Testis (tissue), 3 donors: ENCODE data around the gene FOCAD. TPM values are rescaled to one million over a fixed set of nuclear protein-coding genes. Genes with fewer than 3 reads are reported as not detected.

Experiments
- DNase-seq: peaks from one replicate; pipeline ENCODE4 v3.0.0-alpha.2; 2019
- H3K27ac ChIP-seq, 2 donors: fragments of 200-600 bp; sonication (generic); one replicate each; pipeline ENCODE4 v1.5.1; 2019
- H3K27me3 ChIP-seq: fragments of 200-600 bp; sonication (generic); one replicate; pipeline ENCODE4 v1.5.1; 2019
- H3K36me3 ChIP-seq: fragments of 200-600 bp; sonication (generic); one replicate; pipeline ENCODE4 v1.5.1; 2017; ENCODE audit warnings: low read depth; ENCODE audit errors: missing control alignments
- H3K4me1 ChIP-seq: fragments of 200-600 bp; sonication (generic); one replicate; pipeline ENCODE4 v1.5.1; 2019
- H3K4me3 ChIP-seq, 2 donors: fragments of 200-600 bp; sonication (generic); one replicate each; pipeline ENCODE4 v1.5.1; 2017 to 2019
- H3K9me3 ChIP-seq: fragments of 200-600 bp; sonication (generic); one replicate; pipeline ENCODE4 v1.5.1; 2017
- POLR2A ChIP-seq: fragments of 450-650 bp; IDR thresholded peaks from one replicate; pipeline ENCODE4 v1.6.1; 2017; ENCODE audit warnings: antibody characterized with exemption, mild to moderate bottlenecking, moderate library complexity
- WGBS, 2 donors: methylation state at CpG; one replicate each; pipeline ENCODE4 v1.1.5; 2018; 5-methylcytosine and 5-hydroxymethylcytosine counted together
- intact Hi-C: fragments of 100-400 bp; cut with DNase I; formaldehyde crosslinking; loops from one replicate; pipeline ENCODE4 v1.15.1; 2023; ENCODE audit warnings: low total_unique reads
- polyA plus RNA-seq: library from polyadenylated mRNA; stranded (reverse); fragments of 350-450 nt; fragmentation: Illumina TruSeq; extraction: RNeasy Lipid Tissue Mini Kit (QIAGEN cat#74804); gene quantifications from one replicate; pipeline ENCODE4 v1.2.3, GENCODE V29; 2014; ENCODE audit warnings: low read depth, low replicate concordance; ENCODE audit not compliant: insufficient read depth
- total RNA-seq, 2 donors: library from RNA; depleted of rRNA; stranded (reverse); fragments of >200 nt; gene quantifications; one replicate each; pipeline ENCODE4 v1.2.3, GENCODE V29; 2016
- TF ChIP-seq, protein P1 (sequence below), 3 experiments: fragments of 450-650 bp in 2 of 3; fragments of 200-600 bp in 1 of 3; sonication (generic) in 1 of 3; IDR thresholded peaks; one replicate each; pipeline ENCODE4 v1.5.1; 2016 to 2019; ENCODE audit warnings: antibody characterized with exemption in 3 of 3, mild to moderate bottlenecking in 2 of 3, moderate library complexity in 1 of 3

FOCAD gene
- total and polyA plus RNA-seq, 3 donors from 2014 or later, result 26.6 to 45.4 (median 38.7) TPM

DNA sequence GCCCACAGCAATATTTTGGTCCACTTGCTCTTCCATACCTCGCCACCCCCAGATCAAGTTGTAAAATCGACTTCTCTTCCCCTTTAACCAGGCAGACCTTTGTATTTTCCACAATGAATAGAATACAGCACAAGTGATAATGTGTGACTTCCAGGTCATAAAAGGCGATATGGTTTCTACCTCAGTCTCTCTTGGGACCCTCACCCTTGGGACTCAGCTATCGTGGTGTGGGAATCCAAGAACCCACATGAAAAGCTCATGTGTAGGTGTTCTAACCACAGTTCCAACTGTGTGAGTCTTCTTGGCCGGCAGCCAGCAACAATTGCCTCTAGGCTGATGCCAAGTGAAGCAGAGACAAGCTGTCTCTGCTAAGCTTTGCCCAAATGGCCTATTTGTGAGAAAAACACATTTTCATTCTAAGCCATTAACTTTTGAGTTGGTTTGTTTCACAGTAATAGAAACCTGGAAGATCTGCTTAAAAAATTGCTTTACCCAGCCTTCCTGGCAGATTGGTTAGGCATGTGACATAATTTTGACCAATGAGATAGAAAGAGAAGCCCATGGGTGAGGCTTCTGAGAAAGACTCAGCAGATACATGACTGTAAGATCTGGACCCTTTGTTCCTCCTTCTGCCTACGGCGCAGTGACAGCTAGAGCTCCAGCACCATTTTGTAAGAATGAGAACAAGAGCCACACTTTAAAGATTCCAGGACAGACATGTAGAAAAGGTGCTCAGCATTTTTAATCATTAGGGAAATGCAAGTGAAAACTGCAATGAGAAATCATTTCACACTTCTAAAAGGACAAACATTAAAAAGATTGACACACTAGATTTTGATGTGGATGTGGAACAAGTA, 43.5 kb upstream of the FOCAD start:
- Histone ChIP-seq H3K27ac (no peak overlapping the region), H3K36me3 (no peaks in the 10 kb centered on the region), H3K27me3 (no peaks in the 10 kb centered on the region), H3K4me1 (no peaks in the 10 kb centered on the region), H3K9me3 (no peaks in the 10 kb centered on the region), H3K4me3 (no peak overlapping the region)
- TF ChIP-seq, protein P1, sequence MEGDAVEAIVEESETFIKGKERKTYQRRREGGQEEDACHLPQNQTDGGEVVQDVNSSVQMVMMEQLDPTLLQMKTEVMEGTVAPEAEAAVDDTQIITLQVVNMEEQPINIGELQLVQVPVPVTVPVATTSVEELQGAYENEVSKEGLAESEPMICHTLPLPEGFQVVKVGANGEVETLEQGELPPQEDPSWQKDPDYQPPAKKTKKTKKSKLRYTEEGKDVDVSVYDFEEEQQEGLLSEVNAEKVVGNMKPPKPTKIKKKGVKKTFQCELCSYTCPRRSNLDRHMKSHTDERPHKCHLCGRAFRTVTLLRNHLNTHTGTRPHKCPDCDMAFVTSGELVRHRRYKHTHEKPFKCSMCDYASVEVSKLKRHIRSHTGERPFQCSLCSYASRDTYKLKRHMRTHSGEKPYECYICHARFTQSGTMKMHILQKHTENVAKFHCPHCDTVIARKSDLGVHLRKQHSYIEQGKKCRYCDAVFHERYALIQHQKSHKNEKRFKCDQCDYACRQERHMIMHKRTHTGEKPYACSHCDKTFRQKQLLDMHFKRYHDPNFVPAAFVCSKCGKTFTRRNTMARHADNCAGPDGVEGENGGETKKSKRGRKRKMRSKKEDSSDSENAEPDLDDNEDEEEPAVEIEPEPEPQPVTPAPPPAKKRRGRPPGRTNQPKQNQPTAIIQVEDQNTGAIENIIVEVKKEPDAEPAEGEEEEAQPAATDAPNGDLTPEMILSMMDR (IDR thresholded peaks at IDR 0.05), result no peak
- TF ChIP-seq POLR2A, result no peak
- DNase-seq, result peak; percentile 30
- WGBS, 2 donors, result 76% methylated on average over 7 of the region's 7 CpGs
- intact Hi-C loops, result no loop called here

- no peak for DNase-seq
- TF ChIP-seq, protein P1 (IDR thresholded peaks at IDR 0.05), result no peak
- no peak for TF ChIP-seq POLR2A
- no peaks in the 10 kb centered on the region for H3K9me3 ChIP-seq
- no peaks in the 10 kb centered on the region for H3K4me1 ChIP-seq
- H3K4me3 ChIP-seq, result no peak overlapping the region
- WGBS, 2 donors, result 71 to 74% methylated on average over 1 of the region's 1 CpG
- no peaks in the 10 kb centered on the region for H3K27me3 ChIP-seq
- no peak overlapping the region for H3K27ac ChIP-seq
- H3K36me3 ChIP-seq, result no peaks in the 10 kb centered on the region
- intact Hi-C loops, result no loop called here
These were observed 42.0 kb upstream of the FOCAD start for GRCh38 chr9:20642045-20642444.

GRCh38 chr9:20643660-20644059, 40.4 kb upstream of the FOCAD start:
- no peak overlapping the region for H3K27ac ChIP-seq
- 89 to 90% methylated on average over 3 of the region's 3 CpGs for WGBS, 2 donors
- no peaks in the 10 kb centered on the region for H3K36me3 ChIP-seq
- no peaks in the 10 kb centered on the region for H3K4me1 ChIP-seq
- intact Hi-C loops, result no loop called here
- TF ChIP-seq, protein P1 (IDR thresholded peaks at IDR 0.05), result no peak
- no peak for TF ChIP-seq POLR2A
- no peak overlapping the region for H3K4me3 ChIP-seq
- H3K9me3 ChIP-seq, result no peaks in the 10 kb centered on the region
- DNase-seq, result no peak
- H3K27me3 ChIP-seq, result no peaks in the 10 kb centered on the region

- H3K27ac ChIP-seq, result no peak overlapping the region
- H3K4me1 ChIP-seq, result no peaks in the 10 kb centered on the region
- no peak overlapping the region for H3K4me3 ChIP-seq
- no peaks in the 10 kb centered on the region for H3K36me3 ChIP-seq
- TF ChIP-seq, protein P1 (IDR thresholded peaks at IDR 0.05), result no peak
- TF ChIP-seq POLR2A, result no peak
- intact Hi-C loops, result no loop called here
- no peak for DNase-seq
- H3K27me3 ChIP-seq, result no peaks in the 10 kb centered on the region
- 82 to 92% methylated on average over 4 of the region's 4 CpGs for WGBS, 2 donors
- H3K9me3 ChIP-seq, result no peaks in the 10 kb centered on the region
These were observed 37.4 kb upstream of the FOCAD start for GRCh38 chr9:20646656-20647055.

- Histone ChIP-seq H3K4me1 (no peaks in the 10 kb centered on the region), H3K36me3 (no peaks in the 10 kb centered on the region), H3K27ac (no peak overlapping the region), H3K4me3 (no peak overlapping the region), H3K9me3 (no peaks in the 10 kb centered on the region), H3K27me3 (no peaks in the 10 kb centered on the region)
- intact Hi-C loops, result no loop called here
- TF ChIP-seq POLR2A, result no peak
- TF ChIP-seq, protein P1 (IDR thresholded peaks at IDR 0.05), result no peak
- DNase-seq, result no peak
- 73 to 74% methylated on average over 1 of the region's 1 CpG for WGBS, 2 donors
These were observed 34.7 kb upstream of the FOCAD start for GRCh38 chr9:20649381-20649780.
